Tibial artery (tissue), 4 donors: ENCODE results near the gene EMC6.

Experiments
- DNase-seq, 2 donors: peaks; one replicate each; pipeline ENCODE4 v3.0.0-alpha.2; 2019
- H3K27ac ChIP-seq, 2 donors: fragments of 200-600 bp; sonication (generic) in 1 of 2; 1 replicate in 1 of 2; 2 replicates in 1 of 2; pipeline ENCODE4 v1.5.1; 2018 to 2019; ENCODE audit warnings: mild to moderate bottlenecking in 1 of 2
- H3K27me3 ChIP-seq, 2 donors: fragments of 200-600 bp; sonication (generic) in 1 of 2; one replicate each; pipeline versions ENCODE4 v1.5.1 to v1.6.0; 2016 to 2019
- H3K36me3 ChIP-seq, 3 donors: fragments of 200-600 bp; sonication (generic) in 2 of 3; one replicate each; pipeline ENCODE4 v1.5.1; 2016 to 2019; ENCODE audit warnings: mild to moderate bottlenecking in 2 of 3
- H3K4me1 ChIP-seq, 4 donors: fragments of 200-600 bp; sonication (generic) in 2 of 4; 1 replicate in 3 of 4; 2 replicates in 1 of 4; pipeline ENCODE4 v1.5.1; 2016 to 2019
- H3K4me3 ChIP-seq, 2 donors: fragments of 200-600 bp; sonication (generic) in 1 of 2; 1 replicate in 1 of 2; 2 replicates in 1 of 2; pipeline ENCODE4 v1.5.1; 2018 to 2019; ENCODE audit warnings: mild to moderate bottlenecking in 2 of 2
- H3K9me3 ChIP-seq, 3 donors: fragments of 200-600 bp; sonication (generic) in 1 of 3; one replicate each; pipeline ENCODE4 v1.5.1; 2016 to 2019
- intact Hi-C: fragments of 100-400 bp; cut with DNase I; formaldehyde crosslinking; loops from one replicate; pipeline ENCODE4 v1.15.0; 2023; ENCODE audit warnings: low total_unique reads
- TF ChIP-seq, protein P1 (sequence below), 2 experiments: fragments of 200-600 bp in 1 of 2; fragments of 450-650 bp in 1 of 2; IDR thresholded peaks; one replicate each; pipeline ENCODE4 v1.5.1; 2017 to 2019; ENCODE audit warnings: antibody characterized with exemption in 2 of 2, mild to moderate bottlenecking in 1 of 2, moderate library complexity in 1 of 2

EMC6 gene

GRCh38 chr17:3691617-3692067, 23.0 kb downstream of the EMC6 start:
- TF ChIP-seq, protein P1, sequence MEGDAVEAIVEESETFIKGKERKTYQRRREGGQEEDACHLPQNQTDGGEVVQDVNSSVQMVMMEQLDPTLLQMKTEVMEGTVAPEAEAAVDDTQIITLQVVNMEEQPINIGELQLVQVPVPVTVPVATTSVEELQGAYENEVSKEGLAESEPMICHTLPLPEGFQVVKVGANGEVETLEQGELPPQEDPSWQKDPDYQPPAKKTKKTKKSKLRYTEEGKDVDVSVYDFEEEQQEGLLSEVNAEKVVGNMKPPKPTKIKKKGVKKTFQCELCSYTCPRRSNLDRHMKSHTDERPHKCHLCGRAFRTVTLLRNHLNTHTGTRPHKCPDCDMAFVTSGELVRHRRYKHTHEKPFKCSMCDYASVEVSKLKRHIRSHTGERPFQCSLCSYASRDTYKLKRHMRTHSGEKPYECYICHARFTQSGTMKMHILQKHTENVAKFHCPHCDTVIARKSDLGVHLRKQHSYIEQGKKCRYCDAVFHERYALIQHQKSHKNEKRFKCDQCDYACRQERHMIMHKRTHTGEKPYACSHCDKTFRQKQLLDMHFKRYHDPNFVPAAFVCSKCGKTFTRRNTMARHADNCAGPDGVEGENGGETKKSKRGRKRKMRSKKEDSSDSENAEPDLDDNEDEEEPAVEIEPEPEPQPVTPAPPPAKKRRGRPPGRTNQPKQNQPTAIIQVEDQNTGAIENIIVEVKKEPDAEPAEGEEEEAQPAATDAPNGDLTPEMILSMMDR (IDR thresholded peaks at IDR 0.05), result no peak
- Histone ChIP-seq H3K27ac (no peak overlapping the region), H3K4me3 (no peak overlapping the region), H3K27me3 (peaks cover 13 to 69% of the 10 kb centered on the region in 2 donors), H3K36me3 (no peaks in the 10 kb centered on the region), H3K4me1 (peaks cover 4 to 20% (median 15%) of the 10 kb centered on the region in 4 donors), H3K9me3 (no peaks in the 10 kb centered on the region)
- DNase-seq, result no peak
- intact Hi-C loops, result no loop called here

GRCh38 chr17:3692346-3692745, 23.7 kb downstream of the EMC6 start:
- peaks cover 4 to 22% (median 16%) of the 10 kb centered on the region in 4 donors for H3K4me1 ChIP-seq
- H3K27me3 ChIP-seq, result peaks cover 13 to 76% of the 10 kb centered on the region in 2 donors
- TF ChIP-seq, protein P1 (IDR thresholded peaks at IDR 0.05), result no peak
- H3K36me3 ChIP-seq, result no peaks in the 10 kb centered on the region
- no peak for DNase-seq
- no peak overlapping the region for H3K4me3 ChIP-seq
- intact Hi-C loops, result no loop called here
- no peak overlapping the region for H3K27ac ChIP-seq
- no peaks in the 10 kb centered on the region for H3K9me3 ChIP-seq

DNA sequence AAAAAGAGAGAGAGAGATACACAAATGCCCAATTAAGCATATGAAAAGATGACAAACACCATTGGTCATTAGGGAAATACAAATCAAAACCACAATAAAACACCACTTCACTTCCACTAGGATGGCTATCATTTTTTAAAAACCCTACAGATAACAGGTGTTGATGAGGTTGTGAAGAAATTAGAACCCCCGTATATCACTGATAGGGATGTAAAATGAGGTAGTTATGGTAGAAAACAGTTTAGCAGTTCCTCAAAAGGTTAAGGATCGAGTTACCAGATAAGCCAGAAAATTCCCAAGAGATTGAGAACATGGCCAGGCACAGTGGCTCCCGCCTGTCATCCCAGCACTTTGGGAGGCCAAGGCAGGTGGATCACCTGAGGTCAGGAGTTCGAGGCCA, 24.5 kb downstream of the EMC6 start:
- H3K4me1 ChIP-seq, result peaks cover 4 to 22% (median 16%) of the 10 kb centered on the region in 4 donors
- intact Hi-C loops, result no loop called here
- H3K27ac ChIP-seq, result no peak overlapping the region
- no peaks in the 10 kb centered on the region for H3K36me3 ChIP-seq
- no peak overlapping the region for H3K4me3 ChIP-seq
- H3K27me3 ChIP-seq, result peaks cover 13 to 84% of the 10 kb centered on the region in 2 donors
- H3K9me3 ChIP-seq, result peaks cover 0 to 8% (median 4%) of the 10 kb centered on the region in 3 donors
- TF ChIP-seq, protein P1 (IDR thresholded peaks at IDR 0.05), result no peak
- no peak for DNase-seq

DNA sequence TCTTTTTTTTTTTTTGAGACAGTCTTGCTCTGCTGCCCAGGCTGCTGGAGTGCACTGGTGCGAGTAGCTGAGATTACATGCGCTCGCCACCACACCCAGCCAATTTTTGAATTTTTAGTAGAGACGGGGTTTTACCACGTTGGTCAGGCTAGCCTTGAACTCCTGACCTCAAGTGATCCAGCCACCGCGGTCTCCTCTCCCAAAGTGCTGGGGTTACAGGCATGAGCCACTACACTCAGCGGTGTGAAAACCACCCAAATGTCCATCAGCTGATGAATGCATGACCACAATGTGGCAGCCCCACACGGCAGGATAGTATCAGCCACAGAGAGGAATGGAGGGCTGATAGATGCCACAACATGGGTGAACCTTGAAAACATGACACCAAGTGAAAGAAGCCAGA, 25.2 kb downstream of the EMC6 start:
- H3K27ac ChIP-seq, result no peak overlapping the region
- no peaks in the 10 kb centered on the region for H3K36me3 ChIP-seq
- TF ChIP-seq, protein P1 (IDR thresholded peaks at IDR 0.05), result no peak
- peaks cover 0 to 14% (median 10%) of the 10 kb centered on the region in 3 donors for H3K9me3 ChIP-seq
- no peak overlapping the region for H3K4me3 ChIP-seq
- peaks cover 13 to 84% of the 10 kb centered on the region in 2 donors for H3K27me3 ChIP-seq
- DNase-seq, result no peak
- intact Hi-C loops, result no loop called here
- peaks cover 4 to 22% (median 16%) of the 10 kb centered on the region in 4 donors for H3K4me1 ChIP-seq

DNA sequence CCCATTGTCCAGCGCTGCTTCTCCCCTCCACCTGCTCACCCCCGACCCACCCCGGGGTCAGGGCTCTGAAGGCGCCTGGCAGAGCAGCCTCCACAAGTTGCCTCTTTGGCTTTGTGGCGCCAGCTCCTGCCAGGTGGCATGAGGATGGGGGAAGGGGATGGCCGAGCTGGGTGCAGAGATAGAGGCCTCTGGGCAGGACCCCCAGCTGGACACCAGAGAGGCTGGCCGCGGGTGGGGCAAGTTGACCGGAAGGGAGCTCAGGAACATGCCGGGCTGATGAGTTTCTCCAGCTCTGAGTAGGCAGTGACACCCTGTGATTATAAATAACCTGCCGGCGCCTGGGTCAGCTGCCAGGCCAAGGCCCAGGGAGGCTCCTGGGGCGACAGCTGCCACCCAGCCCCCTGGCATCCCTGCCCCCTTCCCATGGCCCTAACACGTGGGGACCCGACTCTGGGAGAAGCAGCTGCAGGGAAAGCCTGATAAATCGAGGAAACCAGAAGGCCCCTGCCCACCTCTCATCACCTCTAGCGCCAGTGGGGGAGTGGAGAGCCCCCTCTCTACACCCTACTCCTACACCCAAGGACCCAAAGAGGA, 26.6 kb downstream of the EMC6 start:
- H3K27me3 ChIP-seq, result peaks cover 13 to 74% of the 10 kb centered on the region in 2 donors
- H3K27ac ChIP-seq, result no peak overlapping the region
- intact Hi-C loops, result no loop called here
- peak in 1 of 2 donors; percentile 59 for DNase-seq
- peak overlapping the region; percentile 36 to 50 for H3K4me3 ChIP-seq
- peaks cover 0 to 14% (median 10%) of the 10 kb centered on the region in 3 donors for H3K9me3 ChIP-seq
- H3K36me3 ChIP-seq, result no peaks in the 10 kb centered on the region
- TF ChIP-seq, protein P1 (IDR thresholded peaks at IDR 0.05), result no peak
- peaks cover 4 to 22% (median 16%) of the 10 kb centered on the region in 4 donors for H3K4me1 ChIP-seq
